GM19099 (cell line): ENCODE measurements around the gene AHNAK2.

Experiments
- POLR2A ChIP-seq: IDR thresholded peaks from 3 replicates; pipeline ENCODE4 v1.6.1; 2011; ENCODE audit warnings: low read depth; ENCODE audit not compliant: insufficient read length; ENCODE audit errors: extremely low read depth

The AHNAK2 gene

DNA sequence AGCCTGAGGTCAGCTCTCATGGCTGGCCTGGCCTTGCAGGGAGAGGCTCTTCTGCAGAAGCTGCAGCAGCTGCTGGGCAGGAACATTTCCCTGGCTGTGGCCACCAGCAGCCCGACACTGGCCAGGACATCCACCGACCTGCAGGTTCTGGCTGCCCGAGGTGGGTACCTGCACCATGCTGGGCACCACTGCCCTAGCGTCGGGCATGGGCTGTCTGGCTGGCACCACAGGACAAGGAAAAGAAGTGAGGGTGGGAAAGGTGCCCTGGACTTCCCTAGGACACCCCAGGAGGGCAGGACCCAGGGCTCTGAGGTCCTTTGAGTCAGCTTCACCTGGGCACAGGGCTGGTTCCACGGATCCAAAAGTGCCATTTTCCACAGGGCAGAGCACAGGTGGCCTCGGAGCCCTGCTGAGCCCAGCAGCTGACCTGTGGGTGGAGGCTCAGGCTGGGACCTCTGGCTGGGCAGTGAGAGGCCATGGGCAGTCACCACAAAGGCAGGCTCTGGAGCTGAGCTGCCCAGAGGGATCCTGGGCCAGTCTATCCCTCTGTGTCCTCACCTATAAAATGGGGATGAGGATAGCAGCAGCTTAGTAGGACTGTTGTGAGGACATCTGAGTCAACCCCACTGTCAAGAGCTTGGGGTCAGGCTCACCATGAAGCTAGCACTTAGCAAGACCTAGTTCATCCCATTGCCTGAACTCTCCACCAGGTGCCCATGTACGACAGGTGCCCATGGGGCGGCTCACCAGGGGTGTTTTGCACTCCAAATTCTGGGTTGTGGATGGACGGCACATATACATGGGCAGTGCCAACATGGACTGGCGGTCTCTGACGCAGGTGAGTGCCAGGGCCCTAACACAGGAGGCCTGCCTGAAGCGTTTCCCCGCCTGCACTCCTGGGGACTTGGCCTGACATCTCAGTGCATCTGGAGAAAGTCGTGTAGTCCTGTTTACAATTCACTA is 48.6 kb downstream of the AHNAK2 start:
- no peak for TF ChIP-seq POLR2A

DNA sequence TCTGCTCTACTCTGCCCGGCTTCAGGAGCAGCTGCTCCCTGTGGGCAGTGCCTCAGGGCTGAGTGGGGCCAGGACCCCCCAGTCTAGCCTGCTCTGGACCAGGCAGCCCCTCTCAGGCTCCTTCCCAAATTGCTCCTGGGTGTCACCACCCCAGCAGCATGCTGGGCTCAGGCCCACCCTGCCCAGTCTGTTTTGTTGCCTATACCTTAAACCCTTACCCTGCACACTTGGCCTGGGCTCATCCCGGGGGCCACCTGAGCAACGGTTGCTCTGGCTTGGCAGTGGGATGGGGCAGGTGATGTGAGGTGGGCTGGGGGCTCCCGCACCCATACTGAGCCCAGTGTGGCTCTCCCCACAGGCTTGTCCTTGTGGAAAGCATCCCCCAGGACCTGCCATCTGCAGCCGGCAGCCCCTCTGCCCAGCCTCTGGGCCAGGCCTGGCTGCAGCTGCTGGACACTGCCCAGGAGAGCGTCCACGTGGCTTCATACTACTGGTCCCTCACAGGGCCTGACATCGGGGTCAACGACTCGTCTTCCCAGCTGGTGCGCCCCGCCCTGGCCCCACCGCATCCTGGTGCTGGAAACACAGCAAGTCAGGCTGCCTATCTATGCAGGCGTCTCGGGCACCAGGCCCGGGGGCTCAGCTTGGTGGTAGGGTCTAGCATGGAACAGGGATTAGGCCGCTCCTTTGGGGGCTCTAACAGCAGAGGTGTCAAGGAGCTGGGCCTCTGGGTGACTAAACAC is 49.6 kb downstream of the AHNAK2 start:
- TF ChIP-seq POLR2A: no peak

- no peak for TF ChIP-seq POLR2A
Observed at GRCh38 chr14:104927901-104928300, 50.3 kb downstream of the AHNAK2 start.

GRCh38 chr14:104927432-104927816 is 50.8 kb downstream of the AHNAK2 start:
- no peak for TF ChIP-seq POLR2A

DNA sequence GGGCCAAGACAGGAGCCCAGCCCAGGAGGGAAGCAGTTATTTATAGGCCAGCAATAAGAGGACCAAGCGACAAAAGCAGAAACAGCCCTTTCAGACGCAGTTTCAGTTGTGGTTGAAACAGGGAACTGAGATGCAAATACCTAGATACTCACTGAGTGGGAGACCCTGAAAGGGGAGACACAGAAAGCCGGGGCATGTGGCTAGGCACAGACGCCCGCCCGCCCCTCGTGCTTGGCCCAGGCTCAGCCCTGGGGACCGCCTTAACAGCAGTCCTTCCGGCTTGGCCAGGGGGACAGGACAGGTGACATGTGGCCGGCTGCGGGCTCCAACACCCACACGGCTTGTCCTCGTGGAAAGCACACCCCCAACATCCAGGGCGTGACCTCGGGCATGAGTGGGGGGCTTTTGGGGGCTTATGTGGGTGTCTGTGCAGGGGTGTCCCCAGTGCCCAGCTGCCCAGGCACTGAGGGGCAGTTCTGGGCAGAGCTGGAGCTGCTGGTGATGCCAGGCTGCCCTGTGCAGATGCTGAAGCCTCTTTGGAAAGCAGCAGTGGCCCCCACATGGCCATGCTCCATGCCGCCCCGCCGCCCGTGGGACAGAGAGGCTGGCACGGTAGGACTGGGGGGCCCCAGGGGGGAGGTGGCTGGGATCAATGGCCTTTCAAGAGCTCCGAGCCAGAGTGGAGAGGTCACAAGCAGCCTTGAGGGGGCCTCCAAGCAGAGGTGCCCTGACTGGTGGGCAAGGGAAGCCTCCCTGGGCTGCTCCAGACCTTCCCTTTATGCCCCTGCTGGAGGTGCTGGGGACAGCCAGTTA is 51.3 kb downstream of the AHNAK2 start:
- no peak for TF ChIP-seq POLR2A

DNA sequence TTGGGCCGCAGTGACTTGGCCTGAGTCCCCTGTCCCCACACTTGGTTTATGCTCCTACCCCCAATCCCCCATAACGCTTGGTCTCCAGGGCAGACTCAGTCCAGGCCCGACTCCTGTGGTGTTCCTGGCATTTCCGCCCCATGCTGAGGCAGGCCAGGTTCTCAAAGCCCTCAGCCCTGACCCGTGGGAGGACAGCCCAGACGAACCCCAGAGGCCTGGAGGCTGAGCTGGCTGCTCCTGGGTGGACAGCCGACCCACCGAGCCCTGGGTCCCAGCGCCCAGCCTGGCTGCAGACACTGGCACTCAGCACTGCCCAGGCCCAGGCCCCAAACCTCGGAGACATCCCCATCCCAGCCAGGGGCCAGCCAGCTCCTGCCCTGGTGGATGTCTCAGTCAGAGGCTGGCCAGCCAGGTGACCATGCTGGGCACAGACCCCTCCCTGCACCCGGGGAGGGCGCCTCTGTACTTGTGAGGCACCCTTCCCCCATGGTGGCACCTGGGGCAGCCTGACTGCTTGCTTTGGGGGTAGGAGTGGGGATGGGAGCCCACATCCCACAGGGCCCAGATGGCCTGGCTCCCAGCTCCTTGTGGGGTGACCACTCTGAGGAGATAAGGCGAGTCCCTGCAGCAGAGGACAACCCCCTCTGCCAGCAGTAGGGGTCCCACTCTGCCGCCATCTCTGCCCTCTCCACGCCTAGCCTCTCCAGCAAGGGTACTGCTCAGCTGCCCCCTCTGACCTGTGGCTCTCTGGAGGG is 52.1 kb downstream of the AHNAK2 start:
- no peak for TF ChIP-seq POLR2A

DNA sequence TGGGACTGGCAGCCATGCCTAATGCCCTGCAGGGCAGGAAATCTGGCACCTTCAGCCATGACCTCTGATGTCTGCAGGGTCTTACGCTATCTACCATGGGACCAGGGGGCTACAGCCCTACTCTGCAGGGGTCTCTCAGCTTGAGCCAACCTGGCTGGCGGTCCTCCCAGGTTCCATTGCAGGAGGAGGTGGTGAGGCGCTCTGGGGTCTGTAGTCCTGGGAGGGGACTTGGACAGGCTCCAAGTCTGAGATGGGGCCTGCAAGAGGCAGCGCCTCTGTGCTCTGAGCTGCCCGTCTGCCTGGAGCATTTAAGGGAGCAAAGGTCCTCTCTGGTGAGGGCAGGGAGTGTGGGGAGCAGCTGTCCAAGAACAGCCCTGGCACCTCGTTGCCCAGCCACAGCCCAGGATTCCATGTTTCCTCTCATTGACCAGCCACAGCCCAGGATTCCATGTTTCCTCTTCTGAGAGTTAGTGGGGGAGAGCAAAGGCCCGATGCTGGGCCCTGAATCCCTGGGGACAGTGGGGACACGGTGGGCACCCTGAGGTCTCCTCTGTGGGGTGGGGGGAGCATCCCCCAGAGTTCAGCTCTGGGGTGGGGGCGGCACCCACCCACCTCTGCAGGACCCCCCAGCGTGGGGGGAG is 52.8 kb downstream of the AHNAK2 start:
- no peak for TF ChIP-seq POLR2A

DNA sequence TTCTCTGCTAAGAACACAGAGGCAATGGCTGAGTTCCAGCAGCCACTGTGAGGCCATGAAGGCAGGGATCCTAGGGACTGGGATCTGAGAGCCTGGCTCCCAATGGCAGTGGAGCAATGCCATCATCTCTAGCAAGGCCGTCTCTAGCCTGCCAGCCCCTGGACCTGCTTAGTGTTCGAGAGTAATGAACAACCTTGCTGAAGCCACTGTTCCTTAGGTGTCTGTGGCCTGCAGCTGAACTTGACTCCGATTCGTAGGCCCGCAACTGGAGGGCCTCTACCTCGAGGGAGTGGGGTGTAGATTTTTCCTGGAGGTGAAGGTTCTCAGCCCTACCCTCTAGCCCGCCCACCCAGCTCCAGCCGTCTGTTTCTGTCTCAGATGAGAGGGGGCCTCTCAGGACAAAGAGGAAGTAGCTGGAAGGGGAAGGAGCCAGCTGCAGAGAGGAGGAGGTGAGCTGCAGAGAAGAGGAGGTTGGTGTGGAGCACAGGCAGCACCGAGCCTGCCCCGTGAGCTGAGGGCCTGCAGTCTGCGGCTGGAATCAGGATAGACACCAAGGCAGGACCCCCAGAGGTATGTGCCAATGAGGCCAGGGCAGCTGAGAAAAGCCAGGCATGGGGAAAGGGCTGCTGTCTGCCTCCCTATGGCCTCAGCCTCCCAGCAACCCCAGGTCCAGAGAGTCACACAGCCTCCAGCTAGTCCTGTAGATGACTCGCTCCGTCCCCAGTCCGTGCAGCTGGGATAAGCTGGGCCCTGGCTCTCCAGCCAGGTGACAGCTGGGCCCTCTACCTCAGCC is 53.6 kb downstream of the AHNAK2 start, which contains the start of gene PLD4:
TSS of gene PLD4 (plus strand) at position 459 of the 793 bp plus-strand sequence. CDS start 2,262 bp downstream, outside the sequence.
- peak; percentile 53 for TF ChIP-seq POLR2A

- no peak for TF ChIP-seq POLR2A
Observed at GRCh38 chr14:104923640-104924420, 54.3 kb downstream of the AHNAK2 start.

- TF ChIP-seq POLR2A: no peak
Observed at GRCh38 chr14:104919993-104920315, 58.2 kb downstream of the AHNAK2 start.

GRCh38 chr14:104917993-104918392 is 60.2 kb downstream of the AHNAK2 start:
- TF ChIP-seq POLR2A: no peak

GRCh38 chr14:104917116-104917515 is 61.1 kb downstream of the AHNAK2 start:
- no peak for TF ChIP-seq POLR2A

GRCh38 chr14:104913435-104913834 is 64.7 kb downstream of the AHNAK2 start:
- TF ChIP-seq POLR2A: no peak

DNA sequence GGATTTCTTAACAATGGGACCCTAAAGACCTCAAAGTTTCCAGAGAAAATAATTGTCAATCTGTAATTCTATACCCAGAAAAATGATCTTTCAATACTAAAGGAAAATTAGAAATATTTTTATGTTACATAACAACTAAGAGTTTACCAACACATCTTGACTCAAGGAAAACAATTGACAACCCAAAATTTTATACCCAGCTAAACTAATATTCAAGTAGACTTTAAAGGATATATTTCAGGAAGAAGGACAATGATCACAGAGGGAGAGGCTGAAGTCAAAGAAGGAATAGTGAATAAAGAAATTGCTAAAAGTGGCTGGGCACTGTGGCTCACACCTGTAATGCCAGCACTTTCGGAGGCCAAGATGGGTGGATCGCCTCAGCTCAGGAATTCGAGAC is 66.1 kb downstream of the AHNAK2 start:
- no peak for TF ChIP-seq POLR2A
